ENCODE measurements around the gene BAAT.

The BAAT gene

DNA sequence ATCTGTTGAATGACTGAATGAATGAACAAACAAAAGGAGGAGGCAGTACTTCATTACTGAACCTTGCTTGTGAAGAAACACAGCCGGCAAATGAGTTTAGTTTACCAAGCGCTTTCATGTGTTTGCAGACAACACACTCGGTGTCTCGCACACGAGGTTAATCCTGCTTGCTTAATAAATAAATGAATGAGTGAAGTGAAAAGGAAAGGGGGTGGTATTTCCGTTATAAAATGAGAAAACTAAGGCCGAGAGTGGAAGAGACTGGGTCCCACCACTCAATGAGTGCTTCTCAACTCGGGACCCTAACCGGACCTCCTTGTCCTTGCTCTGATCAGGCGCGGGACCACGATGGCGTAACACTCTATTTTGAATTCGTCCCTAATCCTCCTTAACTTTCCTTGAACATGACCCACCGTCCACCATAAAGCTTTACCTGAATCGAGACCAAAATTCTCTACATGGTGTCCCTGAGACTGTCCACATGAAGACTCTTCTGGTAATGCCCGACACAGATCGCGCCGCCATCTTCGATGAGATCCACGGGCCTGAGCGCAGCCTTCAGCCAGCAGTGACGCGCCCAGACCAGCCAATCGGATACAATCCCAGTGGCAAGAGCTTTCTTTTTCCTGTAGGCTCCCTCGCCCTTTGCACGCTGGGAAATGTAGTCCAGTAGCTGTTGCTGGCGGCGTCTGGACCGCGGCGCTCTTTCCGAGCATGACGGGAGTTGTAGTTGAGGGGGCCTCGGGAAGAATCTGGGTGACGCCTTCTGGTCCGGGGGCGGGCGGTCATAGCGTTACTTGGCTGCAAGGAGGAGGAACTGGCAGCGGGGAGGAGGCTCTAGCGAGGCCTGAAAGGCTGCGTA is 13.5 kb upstream of the BAAT start, which contains the start of the genes MRPL50 and ZNF189:
TSS of gene MRPL50 (minus strand) at position 551 of the 862 bp plus-strand sequence. CDS start at position 525, 26 bp downstream.
TSS of gene ZNF189 (plus strand) at position 784 of the 862 bp plus-strand sequence. CDS start 306 bp downstream, outside the sequence.
- DNase-seq = peak; percentile 95

DNA sequence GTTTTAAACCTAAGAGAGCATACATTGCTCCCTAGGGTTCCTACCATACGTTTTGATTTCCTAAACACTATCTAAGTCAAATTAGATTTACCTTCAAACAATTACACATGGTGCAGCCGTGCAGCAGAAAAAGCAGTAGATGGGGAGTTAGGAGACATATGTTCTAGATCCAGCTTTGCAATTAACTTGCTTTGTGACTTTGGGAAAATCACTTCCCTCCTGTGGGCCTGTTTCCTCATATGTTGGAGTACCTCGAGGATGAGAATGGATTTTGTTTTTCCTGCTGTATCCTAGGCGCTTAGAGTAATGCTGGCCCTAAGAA is 12.9 kb upstream of the BAAT start:
- no peak for DNase-seq

DNA sequence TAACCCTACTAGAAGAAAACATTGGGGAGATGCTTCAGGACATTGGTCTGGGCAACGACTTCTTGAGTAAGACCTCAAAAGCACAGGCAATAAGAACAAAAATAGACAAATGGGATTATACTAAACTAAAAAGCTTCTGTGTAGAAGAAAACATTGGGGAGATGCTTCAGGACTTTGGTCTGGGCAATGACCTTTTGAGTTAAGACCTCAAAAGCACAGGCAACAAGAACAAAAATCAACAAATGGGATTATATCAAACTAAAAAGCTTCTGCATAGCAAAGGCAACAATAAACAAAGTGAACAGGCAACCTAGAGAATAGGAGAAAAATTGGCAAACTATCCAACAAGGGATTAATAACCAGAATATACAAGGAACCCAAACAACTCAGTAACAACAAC is 9.9 kb upstream of the BAAT start:
- no peak for DNase-seq

DNA sequence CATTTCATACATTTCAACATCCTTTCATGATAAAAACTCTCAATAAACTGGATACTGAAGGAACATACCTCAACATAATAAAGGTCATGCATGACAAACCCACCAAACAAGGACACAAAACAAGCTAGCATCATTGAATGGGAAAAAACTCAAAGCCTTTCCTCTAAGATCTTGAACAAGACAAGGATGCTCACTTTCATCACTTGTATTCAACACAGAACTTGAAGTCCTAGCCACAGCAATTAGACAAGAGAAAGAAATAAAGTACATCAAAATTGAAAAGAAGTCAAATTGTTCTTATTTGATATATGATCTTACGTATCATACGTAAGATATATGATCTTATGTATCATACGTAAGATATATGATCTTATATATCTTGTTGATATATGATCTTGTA is 8.3 kb upstream of the BAAT start:
- DNase-seq = no peak

DNA sequence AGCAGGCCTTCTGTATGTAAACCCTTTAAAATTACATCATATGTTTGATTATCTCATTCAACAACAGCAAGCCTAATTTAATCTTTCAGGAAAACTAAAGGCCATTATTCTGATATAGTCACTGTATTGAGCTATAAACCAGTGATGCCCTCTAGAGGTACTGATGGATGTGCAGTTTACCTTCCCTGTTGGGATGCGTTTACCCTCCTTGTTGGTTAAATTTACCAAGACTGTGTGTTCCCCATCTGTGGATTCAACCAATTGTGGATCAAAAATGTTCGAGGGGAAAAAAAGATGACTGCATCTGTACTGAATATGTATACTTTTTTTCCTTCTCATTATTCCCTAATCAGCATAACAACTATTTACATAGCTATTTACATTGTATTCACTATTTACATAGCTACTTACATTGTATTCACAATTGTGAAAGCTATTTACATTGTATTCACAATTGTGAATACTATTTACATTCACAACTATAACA is 3.7 kb upstream of the BAAT start:
- no peak for DNase-seq

DNA sequence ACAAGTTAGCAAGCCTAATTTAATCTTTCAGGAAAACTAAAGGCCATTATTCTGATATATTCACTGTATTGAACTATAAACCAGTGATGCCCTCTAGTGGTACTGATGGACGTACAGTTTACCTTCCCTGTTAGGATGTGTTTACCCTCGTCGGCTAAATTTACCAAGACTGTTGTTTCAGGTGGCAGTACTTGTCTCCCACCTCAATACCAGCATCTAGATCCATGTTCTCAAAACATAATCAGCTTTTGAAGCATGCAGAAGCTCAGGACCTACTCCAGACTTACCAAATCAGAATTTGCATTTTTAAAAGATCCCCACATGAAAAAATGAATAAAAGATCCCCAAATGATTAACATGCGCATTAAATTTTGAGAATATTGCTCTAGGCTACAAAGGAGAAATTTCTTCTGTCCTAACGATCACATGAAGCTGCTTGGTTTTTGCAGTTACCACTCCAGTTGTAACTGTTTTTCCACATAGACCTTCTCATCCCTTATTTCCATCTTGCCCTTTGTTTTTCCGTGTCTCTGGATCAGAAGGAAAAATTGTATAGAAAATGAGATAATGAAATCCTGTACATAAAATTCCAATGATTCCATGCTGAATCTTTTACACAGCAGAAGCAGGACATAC is 3.2 kb upstream of the BAAT start:
- no peak for DNase-seq

DNA sequence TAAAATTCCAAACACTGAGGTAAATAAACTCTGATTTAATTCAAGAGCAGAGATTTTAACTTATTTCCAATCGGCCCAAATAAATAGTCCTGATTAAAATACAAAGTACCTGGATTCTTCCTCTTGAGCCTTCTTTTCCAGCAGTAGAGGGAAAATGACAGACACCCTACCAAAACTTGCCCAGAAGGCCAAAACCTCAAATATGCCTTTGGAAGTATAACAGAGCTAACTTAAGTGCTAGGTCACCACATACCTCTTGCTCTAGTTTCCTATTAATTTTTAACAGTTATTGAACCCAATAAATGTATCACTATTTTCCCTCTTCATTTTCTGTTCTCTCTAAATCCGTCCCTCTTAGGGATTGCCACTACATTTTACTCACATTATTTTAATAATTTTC is 1.4 kb downstream of the BAAT start:
- DNase-seq = no peak

DNA sequence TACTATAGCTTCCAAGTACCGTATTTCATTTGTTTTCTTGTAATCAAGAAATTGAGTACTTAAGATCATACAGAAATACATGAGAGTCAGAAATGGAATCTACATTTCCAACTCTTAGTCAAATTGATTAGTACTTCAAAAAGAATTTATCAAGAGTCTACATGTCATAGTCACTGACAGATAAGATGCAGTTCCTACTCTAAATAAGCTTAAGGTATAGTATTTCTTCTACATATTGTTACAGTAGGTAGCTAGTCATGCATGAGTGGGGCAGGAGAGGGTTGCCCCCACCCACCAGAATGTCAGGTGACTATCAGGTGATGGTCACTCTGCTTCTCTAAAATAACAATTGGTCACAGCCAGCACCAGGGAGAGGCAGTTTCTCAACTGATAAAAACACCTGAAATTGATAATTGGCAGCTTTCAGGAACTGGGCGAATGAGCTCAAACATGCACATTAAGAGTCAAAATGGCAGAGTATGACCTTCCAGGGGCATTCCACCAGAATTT is 2.9 kb downstream of the BAAT start:
- no peak for DNase-seq

DNA sequence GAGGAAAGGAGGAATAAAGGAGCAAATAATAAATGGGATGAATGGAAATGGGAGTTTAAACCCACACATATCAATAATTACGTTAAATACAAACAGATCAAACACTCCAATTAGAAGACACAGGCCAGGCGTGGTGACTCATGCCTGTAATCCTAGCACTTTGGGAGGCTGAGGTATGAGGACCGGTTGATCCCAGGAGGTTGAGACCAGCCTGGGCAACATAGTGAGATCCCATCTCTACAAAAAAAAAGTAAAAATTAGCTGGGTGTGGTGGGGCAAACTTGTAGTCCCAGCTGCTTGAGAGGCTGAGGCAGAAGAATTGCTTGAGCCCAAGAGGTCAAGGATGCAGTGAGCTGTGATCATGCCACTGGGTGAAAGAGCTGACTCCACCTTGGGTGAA is 3.7 kb downstream of the BAAT start:
- no peak for DNase-seq

DNA sequence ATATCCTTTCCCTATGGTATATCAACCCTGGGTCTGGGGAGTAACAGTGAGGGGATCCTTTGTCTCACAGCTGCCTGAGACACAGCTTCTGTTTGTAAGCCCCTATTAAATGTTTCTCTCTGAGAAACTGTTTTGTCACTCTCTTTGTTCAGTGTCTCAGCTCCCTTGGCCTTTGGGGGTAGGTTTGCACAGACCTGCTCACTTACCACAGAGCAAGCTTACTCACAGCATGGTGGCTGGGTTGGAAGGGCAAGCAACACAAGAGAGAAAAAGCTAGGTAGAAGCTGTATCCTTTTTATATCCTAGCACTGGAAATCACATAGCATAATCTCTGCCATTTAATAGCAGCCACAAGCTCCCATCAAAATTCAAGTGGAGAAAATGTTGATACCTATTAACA is 4.5 kb downstream of the BAAT start:
- no peak for DNase-seq

DNA sequence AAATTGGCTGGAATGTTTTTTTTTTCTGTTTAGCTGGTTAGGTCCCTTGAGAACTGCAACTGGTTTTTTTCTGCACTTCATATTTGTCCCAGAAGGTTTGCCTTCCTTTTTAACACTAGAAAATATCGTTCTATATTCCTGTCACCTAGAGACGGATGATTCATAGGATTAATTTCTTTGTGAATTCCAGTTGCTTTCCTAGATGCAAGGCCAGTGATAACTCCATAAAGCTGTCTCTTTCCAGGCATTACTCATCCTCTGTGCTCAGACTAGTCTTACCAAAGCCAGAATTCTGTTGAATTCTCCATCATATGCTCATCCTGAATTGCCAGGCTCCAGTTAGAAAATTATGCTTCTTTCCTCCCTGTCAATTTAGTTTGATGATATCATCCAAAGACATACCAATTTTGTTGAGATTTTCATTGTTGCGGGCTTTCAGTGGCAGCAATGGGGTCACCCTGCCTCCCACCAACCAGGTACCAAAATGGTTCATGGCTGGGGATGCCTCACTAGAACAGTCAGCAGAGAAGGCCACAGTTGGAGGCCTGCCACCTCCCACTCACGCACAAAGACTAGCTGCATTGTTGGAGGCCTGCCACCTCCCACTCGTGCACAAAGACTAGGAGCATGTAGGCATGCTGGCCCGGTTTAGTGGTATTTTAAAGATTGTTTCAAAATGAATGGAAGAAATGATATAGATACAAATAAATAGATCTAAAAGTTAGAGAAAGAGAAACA is 8.5 kb downstream of the BAAT start:
- no peak for DNase-seq

DNA sequence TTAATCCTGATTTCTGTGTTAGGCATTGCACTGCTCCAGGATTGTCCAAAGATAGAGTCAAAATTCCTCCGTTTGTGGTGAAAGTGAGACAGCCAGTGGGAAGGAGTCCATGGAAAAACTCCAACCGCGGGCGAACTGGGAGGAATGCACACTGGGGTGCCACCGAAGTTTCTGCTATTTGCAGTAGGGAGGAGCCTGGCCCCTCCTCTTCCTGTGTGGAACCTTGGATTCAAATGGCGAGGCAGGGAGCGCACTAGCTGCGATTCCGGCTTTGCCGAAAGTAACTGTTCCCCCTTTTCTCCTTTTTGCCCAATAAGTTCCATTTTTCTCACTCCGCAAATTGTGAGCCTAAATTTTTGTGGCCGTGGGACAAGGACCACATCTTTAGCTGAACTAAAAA is 9.3 kb downstream of the BAAT start:
- DNase-seq = no peak

DNA sequence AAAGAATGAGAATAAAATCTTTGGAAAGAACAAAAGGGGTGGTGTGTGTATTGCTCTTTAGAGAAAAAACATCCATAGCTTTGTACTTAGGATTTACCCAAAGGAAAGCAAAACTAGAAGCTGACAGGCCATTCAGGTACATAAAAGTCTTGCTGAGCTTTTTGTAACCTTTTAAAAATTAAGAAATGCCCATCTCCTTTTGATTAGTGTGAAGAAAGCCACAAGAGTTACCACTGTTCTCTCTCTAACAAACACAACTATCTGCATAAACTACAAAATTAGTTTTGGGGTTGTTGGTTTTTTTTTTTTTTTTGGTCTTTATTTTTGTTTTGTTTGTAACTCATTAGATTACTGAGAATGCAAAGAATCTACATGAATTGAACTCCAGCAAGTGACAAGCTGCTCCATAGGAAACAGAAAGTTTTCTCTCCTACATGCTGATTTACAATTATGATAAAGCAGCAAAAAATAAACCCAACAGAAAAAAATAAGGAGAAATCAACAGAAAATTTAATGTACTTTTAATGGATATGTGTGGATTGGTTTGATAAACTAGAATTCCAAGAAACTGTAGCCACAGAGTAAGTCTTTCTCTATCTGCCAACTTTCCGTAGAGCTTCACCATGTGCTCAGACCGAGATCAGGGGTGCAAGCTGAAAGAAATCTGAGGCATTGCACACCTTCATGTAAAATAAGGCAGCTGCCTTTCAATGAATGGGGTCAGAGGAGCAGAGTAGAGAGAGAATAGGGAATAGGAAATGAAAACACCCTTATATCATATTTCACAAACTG is 12.3 kb downstream of the BAAT start:
- DNase-seq = no peak

DNA sequence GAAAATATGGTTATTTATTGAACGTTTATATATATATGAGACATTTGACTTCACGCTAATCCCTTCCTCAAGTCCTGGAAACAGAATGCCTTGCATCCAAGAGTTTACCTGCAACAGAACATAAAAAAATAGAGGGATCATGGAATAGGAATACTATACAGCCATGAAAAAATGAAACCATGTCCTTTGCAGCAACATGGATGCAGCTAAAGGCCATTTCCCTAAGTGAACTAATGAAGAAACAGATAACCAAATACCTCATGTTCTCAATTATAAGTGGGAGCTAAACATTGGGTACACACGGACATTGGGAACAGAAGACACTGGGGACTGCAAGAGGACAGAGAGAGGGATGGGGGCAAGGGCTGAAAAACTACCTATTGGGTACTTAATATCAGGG is 13.0 kb downstream of the BAAT start:
- no peak for DNase-seq

DNA sequence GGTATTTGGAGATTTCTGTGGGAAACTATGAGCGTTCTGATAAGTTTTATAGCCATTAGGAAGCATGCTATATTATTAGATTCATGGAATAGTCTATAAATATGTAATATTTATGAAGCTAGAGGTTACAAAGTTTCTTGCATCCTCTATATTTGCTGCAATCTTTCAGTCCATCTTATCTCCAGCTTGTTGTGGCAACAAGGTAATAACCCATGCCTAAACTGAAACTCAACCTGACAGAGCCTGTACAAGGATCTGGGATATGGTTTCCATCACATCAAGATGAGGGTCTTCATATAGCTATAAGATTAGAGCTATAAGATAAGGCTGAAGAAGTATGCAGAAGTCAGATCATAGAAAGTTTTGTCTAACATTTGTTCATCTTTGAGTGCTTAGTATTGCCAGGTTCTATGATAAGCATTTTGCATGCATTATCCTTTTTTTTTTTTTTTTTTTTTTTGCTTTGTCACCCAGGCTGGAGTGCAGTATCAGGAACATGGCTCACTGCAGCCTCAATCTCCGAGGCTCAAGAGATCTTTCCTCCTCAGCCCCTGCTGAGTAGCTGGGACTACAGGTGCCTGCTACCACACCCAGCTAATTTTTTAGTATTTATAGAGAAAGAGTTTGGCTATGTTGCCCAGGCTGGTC is 14.8 kb downstream of the BAAT start:
- no peak for DNase-seq

DNA sequence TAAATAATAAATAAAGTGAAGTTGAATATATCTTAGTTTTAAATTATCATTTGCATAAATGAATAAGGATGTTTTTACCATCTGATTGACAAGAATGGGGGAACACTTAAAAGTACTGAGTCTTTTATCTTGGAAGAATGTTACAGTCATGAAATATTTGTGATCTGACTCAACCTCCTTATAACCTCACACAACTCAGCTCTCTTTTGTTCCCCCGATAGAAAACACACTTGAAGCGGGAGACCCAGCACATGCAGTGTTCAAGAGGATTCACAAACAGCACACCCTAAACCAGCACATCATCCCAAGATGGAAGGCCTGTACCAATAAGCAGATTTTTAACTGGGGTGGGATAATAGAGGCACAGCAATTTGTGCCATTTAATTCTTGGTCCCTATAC is 15.5 kb downstream of the BAAT start:
- DNase-seq = no peak

DNA sequence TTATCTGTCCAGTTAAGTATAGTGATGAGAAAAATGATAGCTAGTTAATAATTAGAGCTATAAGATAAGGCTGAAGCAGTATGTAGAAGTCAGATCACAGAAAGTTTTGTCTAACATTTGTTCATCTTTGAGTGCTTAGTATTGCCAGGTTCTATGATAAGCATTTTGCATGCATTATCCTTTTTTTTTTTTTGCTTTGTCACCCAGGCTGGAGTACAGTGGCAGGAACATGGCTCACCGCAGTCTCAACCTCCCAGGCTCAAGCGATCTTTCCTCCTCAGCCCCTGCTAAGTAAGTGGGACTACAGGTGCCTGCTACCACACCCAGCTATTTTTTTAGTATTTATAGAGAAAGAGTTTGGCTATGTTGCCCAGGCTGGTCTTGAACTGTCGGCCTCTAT is 17.5 kb downstream of the BAAT start:
- DNase-seq = no peak

DNA sequence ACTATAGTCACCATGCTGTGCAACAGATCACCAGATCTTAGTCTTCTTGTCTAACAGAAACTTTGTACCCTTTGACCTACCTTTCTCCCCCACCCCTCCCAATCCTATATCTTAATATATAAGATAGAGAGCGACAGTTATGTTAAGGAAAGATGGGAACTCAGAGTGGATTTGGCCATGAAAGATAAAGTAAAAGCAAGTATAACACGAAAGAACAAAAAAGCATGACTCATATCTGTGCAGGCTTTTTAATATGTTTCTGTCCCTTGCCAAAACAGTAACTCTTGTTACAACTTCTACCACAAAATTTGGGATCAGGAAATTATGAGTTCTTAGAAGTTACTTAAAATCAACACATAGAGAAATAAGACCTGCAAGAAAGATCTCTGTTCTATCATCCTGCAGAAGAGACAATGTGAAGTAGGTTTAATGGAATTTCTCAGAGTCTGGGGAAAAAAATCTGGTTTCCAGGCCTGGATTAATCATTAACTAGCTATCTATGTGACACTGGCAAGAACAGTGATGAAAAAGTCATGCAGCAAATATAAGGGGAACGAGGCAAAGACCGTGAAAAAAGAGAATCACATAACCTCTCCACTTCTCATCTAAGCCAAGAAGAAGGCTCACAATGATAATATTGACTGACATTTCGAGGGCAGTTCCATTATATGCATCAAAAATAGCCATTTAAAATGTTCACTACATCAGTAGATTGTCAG is 18.6 kb downstream of the BAAT start:
- no peak for DNase-seq

DNA sequence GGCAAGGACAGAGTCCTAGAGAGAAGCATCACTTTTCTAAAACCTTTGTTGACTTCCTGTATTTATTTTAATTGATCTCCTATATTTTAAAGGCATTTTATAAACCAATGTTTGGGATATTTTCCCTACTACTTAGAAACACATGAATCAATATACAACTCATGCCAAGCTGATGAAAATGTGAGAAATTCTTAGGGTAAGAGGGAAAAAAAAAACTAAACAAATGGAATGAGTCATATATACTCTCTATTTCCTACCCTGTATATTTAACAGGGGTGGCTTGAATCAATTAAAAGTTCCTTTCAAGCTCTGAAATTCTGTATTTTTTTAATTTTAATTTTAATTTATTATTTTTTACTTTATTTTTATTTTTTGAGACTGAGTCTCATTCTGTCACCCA is 19.6 kb downstream of the BAAT start:
- DNase-seq = no peak

DNA sequence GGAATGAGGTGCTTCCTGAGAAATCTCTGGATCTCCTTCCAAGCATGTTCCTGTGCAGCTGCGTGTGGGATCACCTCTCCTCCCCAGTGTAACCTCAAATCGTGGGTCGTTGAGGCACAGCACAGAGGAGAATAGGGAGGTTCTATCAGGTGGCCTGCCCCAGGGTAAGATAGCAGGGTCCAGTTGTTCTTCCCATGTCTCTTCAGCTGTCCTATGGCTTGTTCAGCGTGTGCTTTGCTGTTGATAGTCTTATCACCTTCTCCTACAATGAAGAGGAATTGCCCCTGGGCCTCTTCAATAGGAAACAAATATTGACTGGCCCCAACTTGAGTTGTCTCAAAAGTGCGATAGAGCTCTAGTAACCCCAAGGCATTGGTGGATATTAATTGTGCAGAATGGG is 22.4 kb downstream of the BAAT start:
- DNase-seq = no peak

DNA sequence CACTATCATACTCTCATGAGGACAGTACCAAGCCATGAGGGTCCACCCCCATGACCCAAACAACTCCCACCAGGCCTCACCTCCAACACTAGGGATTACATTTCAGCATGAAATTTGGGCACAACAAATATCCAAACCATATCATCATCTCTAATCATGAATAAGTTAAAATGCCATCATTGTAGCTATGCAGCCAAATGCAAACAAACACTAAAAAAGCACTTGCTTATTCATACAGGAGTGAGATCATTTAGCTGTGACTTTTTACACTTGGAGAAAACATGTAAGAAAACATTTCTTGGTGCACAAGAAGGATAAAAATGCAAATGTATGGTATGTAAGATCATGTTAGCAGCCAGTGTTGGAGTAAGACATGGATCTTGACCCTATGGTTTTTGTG is 24.2 kb downstream of the BAAT start:
- no peak for DNase-seq

Data from SIG-M5 (cell line).